T1000 (cell line): Measurements from ENCODE around the gene KLHDC7A.

Source experiments
- DNase-seq: peaks from one replicate; lab custom pipeline; 2025; ENCODE audit warnings: mixed read lengths; lab: John Stamatoyannopoulos, UW

The KLHDC7A gene

DNA sequence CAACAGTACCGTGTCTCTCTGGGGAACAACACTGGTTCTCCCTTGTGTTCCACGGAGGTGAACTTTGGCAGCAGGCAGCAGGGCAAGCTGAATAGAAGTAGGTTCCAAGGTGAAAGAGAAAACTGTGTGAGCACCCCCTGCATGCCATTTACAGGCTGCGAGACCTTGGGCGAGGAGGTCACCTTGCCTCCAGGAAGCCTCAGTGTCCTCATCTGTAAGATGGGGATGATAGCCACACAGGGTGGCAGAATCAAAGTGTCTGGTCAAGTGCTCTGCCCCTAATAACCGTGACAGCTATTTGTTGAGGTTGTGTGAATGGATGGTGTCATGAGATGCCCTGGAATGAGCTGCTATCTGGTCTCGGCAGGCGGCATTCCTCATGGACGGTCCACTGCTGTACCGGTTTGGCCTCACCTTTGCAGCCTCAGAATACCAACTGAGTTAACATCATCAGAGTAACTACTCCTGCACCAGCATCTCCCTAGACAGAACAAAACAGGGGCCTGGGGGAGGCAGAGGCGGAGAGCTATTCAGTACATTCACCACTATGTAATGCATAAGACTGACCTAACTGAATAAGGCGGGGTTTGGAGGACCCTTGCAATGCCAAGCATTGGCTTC, 7.4 kb upstream of the KLHDC7A start:
- DNase-seq = no peak

- no peak for DNase-seq
These were observed 6.1 kb upstream of the KLHDC7A start for GRCh38 chr1:18474559-18475175.

- DNase-seq = no peak
These were observed 5.4 kb upstream of the KLHDC7A start for GRCh38 chr1:18475234-18475905.

DNA sequence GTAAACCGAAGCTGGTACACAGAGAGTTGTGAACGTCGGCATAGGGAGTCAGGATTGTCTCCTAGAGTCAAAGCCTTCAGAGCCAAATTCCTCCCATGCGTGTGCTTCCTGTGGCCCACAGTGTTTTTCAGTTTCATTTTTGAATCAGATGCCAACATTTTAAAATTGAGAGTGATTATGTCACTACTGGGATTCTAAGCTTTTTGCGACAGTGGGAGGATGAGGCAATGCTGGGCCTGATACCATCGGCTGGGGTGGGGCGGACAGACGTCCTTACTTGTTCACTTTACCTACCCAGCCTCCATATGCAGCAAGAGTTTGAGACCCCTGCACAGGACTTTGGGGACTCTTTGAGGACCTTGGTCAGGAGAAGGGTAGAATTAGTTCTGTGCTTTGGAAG, 1.3 kb upstream of the KLHDC7A start:
- no peak for DNase-seq

DNA sequence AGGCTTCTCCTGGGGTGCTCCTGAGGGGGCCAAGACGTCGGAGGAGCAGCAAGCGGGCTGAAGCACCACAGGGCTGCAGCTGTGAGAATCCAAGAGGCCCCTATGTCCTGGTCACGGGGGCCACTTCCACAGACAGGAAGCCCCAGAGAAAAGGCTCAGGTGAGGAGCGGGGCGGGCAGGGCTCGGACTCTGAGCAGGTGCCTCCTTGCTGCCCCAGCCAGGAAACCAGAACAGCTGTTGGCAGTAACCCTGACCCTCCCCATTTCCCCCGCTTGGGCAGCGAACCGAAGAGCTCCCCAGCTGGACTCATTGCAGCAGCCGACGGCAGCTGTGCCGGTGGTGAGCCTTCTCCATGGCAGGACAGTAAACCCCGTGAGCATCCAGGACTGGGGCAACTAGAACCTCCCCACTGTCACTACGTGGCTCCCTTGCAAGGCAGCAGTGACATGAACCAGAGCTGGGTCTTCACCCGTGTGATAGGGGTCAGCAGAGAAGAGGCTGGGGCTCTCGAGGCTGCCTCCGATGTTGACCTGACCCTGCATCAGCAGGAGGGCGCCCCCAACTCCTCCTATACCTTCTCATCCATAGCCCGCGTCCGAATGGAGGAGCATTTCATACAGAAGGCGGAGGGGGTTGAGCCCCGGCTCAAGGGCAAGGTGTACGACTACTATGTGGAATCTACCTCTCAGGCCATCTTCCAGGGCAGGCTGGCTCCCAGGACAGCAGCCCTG, 625 bp downstream of the KLHDC7A start:
- no peak for DNase-seq

DNA sequence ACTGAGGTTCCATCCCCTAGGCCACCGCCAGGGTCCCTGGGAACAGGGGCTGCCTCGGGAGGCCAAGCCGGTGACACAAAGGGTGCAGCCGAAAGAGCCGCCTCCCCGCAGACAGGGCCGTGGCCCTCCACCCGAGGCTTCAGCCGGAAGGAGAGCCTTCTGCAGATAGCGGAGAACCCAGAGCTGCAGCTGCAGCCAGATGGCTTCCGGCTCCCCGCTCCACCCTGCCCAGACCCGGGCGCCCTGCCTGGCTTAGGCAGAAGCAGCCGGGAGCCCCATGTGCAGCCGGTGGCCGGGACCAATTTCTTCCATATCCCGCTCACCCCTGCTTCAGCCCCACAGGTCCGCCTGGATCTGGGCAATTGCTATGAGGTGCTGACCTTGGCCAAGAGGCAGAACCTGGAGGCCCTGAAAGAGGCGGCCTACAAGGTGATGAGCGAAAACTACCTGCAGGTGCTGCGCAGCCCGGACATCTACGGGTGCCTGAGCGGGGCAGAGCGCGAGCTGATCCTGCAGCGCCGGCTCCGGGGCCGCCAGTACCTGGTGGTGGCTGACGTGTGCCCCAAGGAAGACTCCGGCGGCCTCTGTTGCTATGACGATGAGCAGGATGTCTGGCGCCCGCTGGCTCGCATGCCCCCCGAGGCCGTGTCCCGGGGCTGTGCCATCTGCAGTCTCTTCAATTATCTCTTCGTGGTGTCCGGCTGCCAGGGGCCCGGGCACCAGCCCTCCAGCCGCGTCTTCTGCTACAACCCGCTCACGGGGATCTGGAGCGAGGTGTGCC, 1.4 kb downstream of the KLHDC7A start:
- DNase-seq = no peak

DNA sequence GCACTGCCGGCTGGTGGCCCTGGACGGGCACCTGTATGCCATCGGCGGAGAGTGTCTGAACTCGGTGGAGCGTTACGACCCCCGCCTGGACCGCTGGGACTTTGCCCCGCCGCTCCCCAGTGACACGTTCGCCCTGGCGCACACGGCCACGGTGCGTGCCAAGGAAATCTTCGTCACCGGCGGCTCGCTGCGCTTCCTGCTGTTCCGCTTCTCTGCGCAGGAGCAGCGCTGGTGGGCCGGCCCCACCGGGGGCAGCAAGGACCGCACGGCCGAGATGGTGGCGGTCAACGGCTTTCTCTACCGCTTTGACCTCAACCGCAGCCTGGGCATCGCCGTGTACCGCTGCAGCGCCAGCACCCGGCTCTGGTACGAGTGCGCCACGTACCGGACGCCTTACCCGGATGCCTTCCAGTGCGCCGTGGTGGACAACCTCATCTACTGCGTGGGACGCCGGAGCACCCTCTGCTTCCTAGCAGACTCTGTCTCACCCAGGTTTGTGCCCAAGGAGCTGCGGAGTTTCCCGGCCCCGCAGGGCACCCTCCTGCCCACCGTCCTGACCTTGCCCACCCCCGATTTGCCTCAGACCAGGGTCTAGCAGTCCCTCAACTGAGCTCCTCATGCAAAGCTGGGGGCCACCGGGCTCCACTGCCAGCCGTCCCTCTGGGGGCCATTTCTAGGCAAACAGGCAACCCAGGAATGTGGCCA, 2.1 kb downstream of the KLHDC7A start:
- DNase-seq = no peak

DNA sequence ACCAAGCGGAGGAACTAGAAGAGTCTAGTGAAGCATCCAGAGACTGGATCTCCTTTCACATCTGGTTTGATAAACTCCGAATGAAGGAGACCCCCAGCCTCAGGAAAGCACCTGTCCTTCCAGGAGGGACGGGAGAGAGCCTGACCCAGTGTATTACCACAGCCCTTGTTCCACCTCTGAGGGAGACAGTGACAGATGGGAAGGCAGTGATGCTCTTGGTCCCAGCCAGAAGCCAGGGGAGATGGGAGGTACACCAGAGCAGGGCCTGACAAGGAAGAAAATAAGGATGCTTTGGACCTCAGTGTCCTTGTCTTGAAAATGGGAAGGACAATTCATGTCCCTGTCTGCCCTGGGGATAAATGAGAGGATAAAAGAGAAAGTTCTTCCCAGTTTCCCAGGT, 3.5 kb downstream of the KLHDC7A start:
- DNase-seq = no peak

DNA sequence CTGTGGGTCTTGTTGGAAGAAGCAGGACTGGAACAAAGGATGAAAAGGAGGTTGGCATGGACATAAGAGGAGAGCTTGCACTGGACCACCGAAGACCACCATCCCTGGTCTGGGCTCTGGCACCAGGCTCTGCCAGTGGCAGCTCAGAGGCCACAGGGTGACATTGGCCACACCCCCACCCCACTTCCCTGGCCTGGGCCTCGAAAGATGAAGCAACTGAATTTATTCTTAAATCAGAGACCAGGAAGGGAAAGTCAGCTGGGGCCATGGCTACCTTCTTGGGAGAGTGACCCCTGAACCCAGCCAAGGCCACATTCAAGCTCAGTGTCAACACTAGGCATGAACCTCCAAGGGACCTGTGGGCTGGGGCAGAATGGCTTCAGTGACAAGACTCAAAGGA, 4.0 kb downstream of the KLHDC7A start:
- no peak for DNase-seq

DNA sequence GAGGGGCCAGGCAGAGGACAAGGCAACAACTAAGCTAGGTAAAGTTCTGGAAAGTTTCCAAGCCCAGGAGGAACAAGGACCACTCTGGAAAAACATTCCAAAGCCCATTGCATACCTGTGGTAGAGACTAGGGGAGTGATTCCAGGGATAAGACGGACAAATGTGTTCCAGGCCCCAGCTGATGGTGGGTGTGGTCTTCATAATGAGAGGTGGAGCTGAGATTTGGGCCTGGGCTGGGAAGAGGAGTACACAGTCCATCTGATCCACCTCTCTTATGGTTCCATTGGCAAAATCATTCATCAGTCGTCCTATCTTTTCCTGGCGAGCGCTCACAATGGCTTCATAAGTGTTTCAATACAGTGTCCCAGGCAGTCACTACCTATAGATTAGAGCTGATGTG, 4.5 kb downstream of the KLHDC7A start:
- no peak for DNase-seq

GRCh38 chr1:18486195-18486594, 5.5 kb downstream of the KLHDC7A start:
- no peak for DNase-seq

DNA sequence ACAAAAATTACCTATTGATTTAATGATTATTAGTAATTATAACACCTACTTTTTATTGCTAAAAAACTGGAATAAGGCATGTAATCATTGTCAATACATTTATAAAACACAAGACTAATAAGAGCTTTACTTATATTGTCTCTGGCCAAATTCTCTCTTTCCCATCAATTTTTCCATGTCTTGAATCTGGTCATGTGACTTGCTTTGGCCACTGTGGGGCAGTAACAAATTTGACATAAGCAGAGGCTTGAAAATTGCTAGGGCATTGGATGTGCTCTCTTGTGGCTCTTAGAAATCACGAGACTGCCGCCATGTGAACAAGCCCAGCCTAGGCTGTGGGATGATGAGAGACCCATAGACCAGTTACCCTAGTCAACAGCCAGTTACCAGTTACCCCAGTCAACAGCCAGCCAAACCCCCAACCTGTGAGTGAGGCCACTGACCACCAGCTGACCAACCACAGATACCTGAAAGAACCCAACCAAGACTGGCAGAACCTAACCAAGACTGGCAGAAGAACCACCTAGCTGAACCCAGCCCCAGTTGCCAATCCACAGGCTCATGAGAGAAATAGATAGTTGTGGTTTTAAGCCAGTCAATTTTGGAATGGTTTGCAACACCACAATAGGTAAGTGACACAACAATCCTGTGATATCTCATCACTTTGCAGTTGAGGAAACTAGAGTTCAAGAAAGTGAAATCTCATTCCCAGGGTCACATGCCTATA, 8.8 kb downstream of the KLHDC7A start:
- DNase-seq = no peak

DNA sequence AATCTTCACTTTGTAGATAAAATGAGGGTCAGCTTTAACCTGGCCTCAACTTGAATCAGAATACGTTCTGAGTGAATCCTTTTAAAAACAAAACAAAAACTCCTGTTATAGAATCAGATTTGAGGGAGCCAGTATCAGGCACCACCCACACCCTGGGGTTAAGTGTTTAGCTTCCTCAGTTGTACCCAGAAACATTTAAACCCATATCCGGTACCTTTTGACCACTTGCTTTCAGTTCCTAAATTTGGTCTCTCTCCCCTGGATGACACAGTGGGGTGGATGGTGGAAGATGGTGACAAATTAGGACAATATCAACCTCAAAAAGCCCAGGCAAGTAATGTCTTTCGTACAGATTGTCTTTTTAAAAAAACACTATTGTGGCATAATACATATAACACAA, 10.4 kb downstream of the KLHDC7A start:
- no peak for DNase-seq

DNA sequence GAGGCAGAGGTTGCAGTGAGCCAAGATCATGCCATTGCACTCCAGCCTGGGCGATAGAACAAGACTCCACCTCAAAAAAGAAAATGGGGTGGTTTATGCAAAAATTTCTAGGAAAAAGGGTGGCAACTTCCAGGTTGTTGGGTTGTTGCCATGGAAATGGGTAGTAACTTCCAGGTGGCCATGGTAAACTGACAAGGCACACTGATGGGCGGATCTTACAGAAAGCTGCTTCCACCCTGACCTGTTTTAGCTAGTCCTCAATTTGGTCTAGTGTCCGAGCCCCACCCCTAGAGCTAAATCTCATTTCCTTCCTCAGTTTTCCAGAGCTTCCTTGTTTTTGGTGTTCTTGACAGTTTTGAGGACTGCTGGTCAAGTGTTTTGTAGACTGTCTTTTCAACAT, 13.6 kb downstream of the KLHDC7A start:
- DNase-seq = no peak

DNA sequence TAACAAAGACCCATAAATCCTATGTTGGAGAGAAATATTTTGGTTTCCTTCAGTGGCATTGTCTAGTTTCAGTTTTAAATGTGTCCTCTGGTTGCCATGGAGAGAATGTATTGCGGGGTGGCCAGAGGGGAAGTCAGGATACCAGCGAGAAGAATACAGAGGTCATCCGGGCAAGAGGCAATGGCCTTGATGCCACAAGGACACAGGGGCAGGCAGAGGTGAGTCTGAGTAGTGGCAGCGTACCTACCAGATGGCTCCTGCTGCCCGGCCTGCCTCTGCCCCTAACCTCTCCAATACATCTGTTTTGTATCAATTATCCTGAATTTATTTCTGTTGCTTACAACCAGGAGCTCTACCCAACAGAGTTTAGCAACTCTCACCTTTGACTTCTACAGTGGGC, 14.9 kb downstream of the KLHDC7A start:
- DNase-seq = no peak

DNA sequence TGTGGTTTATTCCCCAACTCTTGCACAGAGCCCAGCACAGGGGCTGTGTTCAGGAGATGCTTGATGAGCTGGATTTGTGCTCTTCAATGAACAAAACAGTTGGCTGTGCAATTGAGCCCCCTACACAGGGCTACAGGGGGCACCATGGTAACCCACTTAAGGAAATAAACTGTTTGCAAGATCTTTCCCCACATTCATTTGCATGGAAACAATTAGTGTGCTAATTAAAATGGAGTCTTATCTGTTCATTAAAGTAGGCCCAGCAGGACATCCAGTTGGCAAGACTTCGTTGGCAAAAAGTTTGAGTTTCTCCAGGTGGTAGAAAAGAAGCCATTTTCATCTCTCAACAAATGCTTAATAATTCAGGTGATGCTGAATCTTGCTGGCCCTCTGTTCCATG, 15.3 kb downstream of the KLHDC7A start:
- no peak for DNase-seq

- no peak for DNase-seq
These were observed 15.9 kb downstream of the KLHDC7A start for GRCh38 chr1:18496497-18497235.

- DNase-seq = no peak
These were observed 21.1 kb downstream of the KLHDC7A start for GRCh38 chr1:18501833-18502232.

DNA sequence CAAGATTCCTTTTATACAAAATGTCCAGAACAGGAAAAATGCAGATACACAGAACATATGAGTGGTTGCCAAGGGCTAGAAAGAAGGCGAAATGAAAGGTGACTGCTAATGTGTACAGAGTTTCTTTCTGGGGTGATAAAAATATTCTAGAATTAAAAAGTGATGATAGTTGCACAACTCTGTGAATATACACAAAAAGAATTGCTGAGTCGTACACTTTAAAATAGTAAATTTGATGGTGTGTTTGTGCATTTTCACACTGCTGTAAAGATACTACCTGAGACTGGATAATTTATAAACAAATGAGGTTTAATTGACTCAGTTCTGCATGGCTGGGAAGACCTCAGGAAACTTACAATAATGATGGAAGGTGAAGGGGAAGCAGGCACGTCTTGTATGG, 23.9 kb downstream of the KLHDC7A start:
- DNase-seq = no peak

DNA sequence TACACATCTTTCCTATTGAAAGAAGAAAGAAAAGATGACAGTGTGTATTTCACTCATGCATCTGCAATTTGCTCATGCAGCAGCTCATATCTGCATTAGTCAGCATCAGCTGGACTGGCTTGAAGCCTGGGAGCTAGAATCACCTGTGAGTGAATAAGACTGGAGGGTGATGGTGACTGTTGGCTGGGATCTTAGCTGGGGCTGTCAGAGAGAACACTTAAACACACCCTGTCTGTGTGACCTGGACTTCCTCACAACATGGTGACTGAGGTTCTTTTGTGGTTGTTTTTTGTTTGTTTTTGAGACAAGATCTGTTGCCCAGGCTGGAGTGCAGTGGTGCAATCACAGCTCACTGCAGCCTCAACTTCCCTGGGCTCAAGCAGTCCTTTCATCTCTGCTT, 24.9 kb downstream of the KLHDC7A start:
- DNase-seq = no peak
